Measurements from ENCODE around the gene IKZF3. TPM values are rescaled to one million over a fixed set of nuclear protein-coding genes. Genes with fewer than 3 reads are reported as not detected.
A peak's percentile ranks its signal among the peaks of the same experiment; 100 is the strongest.
"Not testable (repeated sequence)": the region's sequence is repeated elsewhere in the genome, so short reads cannot be mapped to it uniquely, and the experiment has no call there.

The IKZF3 gene
- total and polyA plus RNA-seq, 4 donors, result 0.03 to 2.8 (median 1.2) TPM

GRCh38 chr17:39730095-39730921 lies 133.8 kb downstream of the IKZF3 start, which contains the start of gene MIEN1:
MIEN1 (minus strand) TSS chr17:39730532; CDS start chr17:39730495, 37 bp downstream.
- Histone ChIP-seq H3K4me1 (ENCODE audit: control insufficient read depth in 1 of 2, insufficient read depth in 2 of 2, low read length in 2 of 2) (no peaks in the 10 kb centered on the region), H3K4me3 (ENCODE audit: low read length in 2 of 2) (peak within 1 kb of the TSS; percentile 34 to 66), H3K36me3 (ENCODE audit: control insufficient read depth in 1 of 2, insufficient read depth in 2 of 2, low read length in 1 of 2) (peaks cover 0 to 2% of the 10 kb centered on the region in 2 donors), H3K27me3 (ENCODE audit: control insufficient read depth in 1 of 2, insufficient read depth in 2 of 2, low read length in 1 of 2) (no peaks in the 10 kb centered on the region), H3K9me3 (ENCODE audit: control insufficient read depth, low read length) (no peaks in the 10 kb centered on the region), H3K27ac (ENCODE audit: low read depth in 1 of 2, low read length in 2 of 2) (peak within 1 kb of the TSS in 1 of 2 donors; percentile 60)
- WGBS, 2 donors, result 1% methylated on average over 55 to 65 of the region's 65 CpGs
- peak; percentile 98 for ATAC-seq (ENCODE audit: low FRiP score)
- DNase-seq, result peak; percentile 93 to 98
- intact Hi-C loops (cut with DNase I), result loop anchor here (1.0 to 5.0 kb wide), 4 partner anchors 24 to 108 kb away; partner anchors contain the start of gene STARD3 (in 1 of the 2)

- Histone ChIP-seq H3K4me3 (ENCODE audit: low read length in 2 of 2) (no peak overlapping the region), H3K9me3 (ENCODE audit: control insufficient read depth, low read length) (no peaks in the 10 kb centered on the region), H3K4me1 (ENCODE audit: control insufficient read depth in 1 of 2, insufficient read depth in 2 of 2, low read length in 2 of 2) (no peaks in the 10 kb centered on the region), H3K36me3 (ENCODE audit: control insufficient read depth in 1 of 2, insufficient read depth in 2 of 2, low read length in 1 of 2) (peaks cover 0 to 5% of the 10 kb centered on the region in 2 donors), H3K27me3 (ENCODE audit: control insufficient read depth in 1 of 2, insufficient read depth in 2 of 2, low read length in 1 of 2) (no peaks in the 10 kb centered on the region), H3K27ac (ENCODE audit: low read depth in 1 of 2, low read length in 2 of 2) (no peak overlapping the region)
- intact Hi-C loops (cut with DNase I), result loop anchor here in 1 of 2 donors (5.0 to 10.0 kb wide), 3 partner anchors 55 to 92 kb away; partner anchors contain the start of genes PNMT, STARD3 and TCAP
- DNase-seq, result peak in 1 of 2 donors; percentile 26
- no peak for ATAC-seq (ENCODE audit: low FRiP score)
- WGBS, 2 donors, result 58 to 59% methylated on average over 6 of the region's 6 CpGs
These were observed 134.7 kb downstream of the IKZF3 start for GRCh38 chr17:39729280-39729851.

GRCh38 chr17:39727556-39727955 lies 136.6 kb downstream of the IKZF3 start:
- WGBS, 2 donors, result 60 to 66% methylated on average over 10 of the region's 10 CpGs
- DNase-seq, result no peak
- no peak overlapping the region for H3K27ac ChIP-seq (ENCODE audit: low read depth in 1 of 2, low read length in 2 of 2)
- H3K36me3 ChIP-seq (ENCODE audit: control insufficient read depth in 1 of 2, insufficient read depth in 2 of 2, low read length in 1 of 2), result peaks cover 0 to 7% of the 10 kb centered on the region in 2 donors
- no peaks in the 10 kb centered on the region for H3K4me1 ChIP-seq (ENCODE audit: control insufficient read depth in 1 of 2, insufficient read depth in 2 of 2, low read length in 2 of 2)
- H3K27me3 ChIP-seq (ENCODE audit: control insufficient read depth in 1 of 2, insufficient read depth in 2 of 2, low read length in 1 of 2), result no peaks in the 10 kb centered on the region
- intact Hi-C loops (cut with DNase I), result loop anchor here in 1 of 2 donors (5.0 to 10.0 kb wide), 3 partner anchors 57 to 90 kb away; partner anchors contain the start of genes PNMT, STARD3 and TCAP
- no peaks in the 10 kb centered on the region for H3K9me3 ChIP-seq (ENCODE audit: control insufficient read depth, low read length)
- ATAC-seq (ENCODE audit: low FRiP score), result no peak
- no peak overlapping the region for H3K4me3 ChIP-seq (ENCODE audit: low read length in 2 of 2)

- peak in 1 of 2 donors; percentile 37 for DNase-seq
- 82 to 86% methylated on average over 9 of the region's 9 CpGs for WGBS, 2 donors
- H3K4me1 ChIP-seq (ENCODE audit: control insufficient read depth in 1 of 2, insufficient read depth in 2 of 2, low read length in 2 of 2), result no peaks in the 10 kb centered on the region
- ATAC-seq (ENCODE audit: low FRiP score), result no peak
- intact Hi-C loops (cut with DNase I), result loop anchor here in 1 of 2 donors (5.0 to 10.0 kb wide), 3 partner anchors 58 to 89 kb away; partner anchors contain the start of genes PNMT, STARD3 and TCAP
- H3K36me3 ChIP-seq (ENCODE audit: control insufficient read depth in 1 of 2, insufficient read depth in 2 of 2, low read length in 1 of 2), result peaks cover 0 to 7% of the 10 kb centered on the region in 2 donors
- no peak overlapping the region for H3K4me3 ChIP-seq (ENCODE audit: low read length in 2 of 2)
- H3K27ac ChIP-seq (ENCODE audit: low read depth in 1 of 2, low read length in 2 of 2), result no peak overlapping the region
- no peaks in the 10 kb centered on the region for H3K27me3 ChIP-seq (ENCODE audit: control insufficient read depth in 1 of 2, insufficient read depth in 2 of 2, low read length in 1 of 2)
- no peaks in the 10 kb centered on the region for H3K9me3 ChIP-seq (ENCODE audit: control insufficient read depth, low read length)
These were observed 137.5 kb downstream of the IKZF3 start for GRCh38 chr17:39726617-39727016.

GRCh38 chr17:39725923-39726322 lies 138.2 kb downstream of the IKZF3 start:
- intact Hi-C loops (cut with DNase I), result loop anchor here in 1 of 2 donors (5.0 to 10.0 kb wide), 3 partner anchors 59 to 89 kb away; partner anchors contain the start of genes PNMT, STARD3 and TCAP

GRCh38 chr17:39724731-39725130 lies 139.4 kb downstream of the IKZF3 start:
- WGBS, 2 donors, result 90 to 93% methylated on average over 13 of the region's 13 CpGs
- no peaks in the 10 kb centered on the region for H3K27me3 ChIP-seq (ENCODE audit: control insufficient read depth in 1 of 2, insufficient read depth in 2 of 2, low read length in 1 of 2)
- no peaks in the 10 kb centered on the region for H3K9me3 ChIP-seq (ENCODE audit: control insufficient read depth, low read length)
- DNase-seq, result peak in 1 of 2 donors; percentile 43
- intact Hi-C loops (cut with DNase I), result loop anchor here in 1 of 2 donors (5.0 to 10.0 kb wide), 3 partner anchors 57 to 87 kb away; partner anchors contain the start of genes PNMT, STARD3 and TCAP
- H3K36me3 ChIP-seq (ENCODE audit: control insufficient read depth in 1 of 2, insufficient read depth in 2 of 2, low read length in 1 of 2), result peaks cover 0 to 7% of the 10 kb centered on the region in 2 donors
- no peak overlapping the region for H3K4me3 ChIP-seq (ENCODE audit: low read length in 2 of 2)
- no peaks in the 10 kb centered on the region for H3K4me1 ChIP-seq (ENCODE audit: control insufficient read depth in 1 of 2, insufficient read depth in 2 of 2, low read length in 2 of 2)
- no peak for ATAC-seq (ENCODE audit: low FRiP score)
- H3K27ac ChIP-seq (ENCODE audit: low read depth in 1 of 2, low read length in 2 of 2), result no peak overlapping the region

More at GRCh38 chr17:39725923-39726322, 138.2 kb downstream of the IKZF3 start:
- 98 to 100% methylated on average over 1 of the region's 1 CpG for WGBS, 2 donors
- DNase-seq; H3K4me1 ChIP-seq (ENCODE audit: control insufficient read depth in 1 of 2, insufficient read depth in 2 of 2, low read length in 2 of 2); H3K9me3 ChIP-seq (ENCODE audit: control insufficient read depth, low read length); H3K27me3 ChIP-seq (ENCODE audit: control insufficient read depth in 1 of 2, insufficient read depth in 2 of 2, low read length in 1 of 2); H3K27ac ChIP-seq (ENCODE audit: low read depth in 1 of 2, low read length in 2 of 2); ATAC-seq (ENCODE audit: low FRiP score); H3K4me3 ChIP-seq (ENCODE audit: low read length in 2 of 2); H3K36me3 ChIP-seq (ENCODE audit: control insufficient read depth in 1 of 2, insufficient read depth in 2 of 2, low read length in 1 of 2): not testable (repeated sequence)

- Histone ChIP-seq H3K4me1 (ENCODE audit: control insufficient read depth in 1 of 2, insufficient read depth in 2 of 2, low read length in 2 of 2) (no peaks in the 10 kb centered on the region), H3K4me3 (ENCODE audit: low read length in 2 of 2) (no peak overlapping the region), H3K27ac (ENCODE audit: low read depth in 1 of 2, low read length in 2 of 2) (no peak overlapping the region), H3K27me3 (ENCODE audit: control insufficient read depth in 1 of 2, insufficient read depth in 2 of 2, low read length in 1 of 2) (no peaks in the 10 kb centered on the region), H3K9me3 (ENCODE audit: control insufficient read depth, low read length) (no peaks in the 10 kb centered on the region), H3K36me3 (ENCODE audit: control insufficient read depth in 1 of 2, insufficient read depth in 2 of 2, low read length in 1 of 2) (peaks cover 0 to 7% of the 10 kb centered on the region in 2 donors)
- 82 to 83% methylated on average over 34 of the region's 34 CpGs for WGBS, 2 donors
- ATAC-seq (ENCODE audit: low FRiP score), result no peak
- intact Hi-C loops (cut with DNase I), result loop anchor here in 1 of 2 donors (10.0 kb wide), 1 partner anchor 62 kb away; no protein-coding TSS in a partner anchor
- DNase-seq, result peak in 1 of 2 donors; percentile 34
These were observed 140.9 kb downstream of the IKZF3 start for GRCh38 chr17:39722965-39723848.
